D721Med (cell line): ENCODE measurements around the gene LILRB2.
"Not testable (repeated sequence)": the region's sequence is repeated elsewhere in the genome, so short reads cannot be mapped to it uniquely, and the experiment has no call there.

Experiments
- DNase-seq: peaks from one replicate; pipeline ENCODE4 v3.0.0; 2011; ENCODE audit warnings: low spot score; ENCODE audit not compliant: insufficient read length
- FAIRE-seq: peaks from 2 replicates; lab custom pipeline; 2011; peaks lifted over from hg19 to GRCh38; lab: Jason Lieb, UNC
- CTCF ChIP-seq: IDR thresholded peaks from 2 replicates; pipeline ENCODE4 v1.5.1; 2012; ENCODE audit warnings: mild to moderate bottlenecking, control low read depth; ENCODE audit not compliant: insufficient read depth; ENCODE audit errors: missing control alignments

The LILRB2 gene

GRCh38 chr19:54294539-54294938, 13.6 kb upstream of the LILRB2 start:
- DNase-seq (no peak), FAIRE-seq (no peak)
- no peak for TF ChIP-seq CTCF

DNA sequence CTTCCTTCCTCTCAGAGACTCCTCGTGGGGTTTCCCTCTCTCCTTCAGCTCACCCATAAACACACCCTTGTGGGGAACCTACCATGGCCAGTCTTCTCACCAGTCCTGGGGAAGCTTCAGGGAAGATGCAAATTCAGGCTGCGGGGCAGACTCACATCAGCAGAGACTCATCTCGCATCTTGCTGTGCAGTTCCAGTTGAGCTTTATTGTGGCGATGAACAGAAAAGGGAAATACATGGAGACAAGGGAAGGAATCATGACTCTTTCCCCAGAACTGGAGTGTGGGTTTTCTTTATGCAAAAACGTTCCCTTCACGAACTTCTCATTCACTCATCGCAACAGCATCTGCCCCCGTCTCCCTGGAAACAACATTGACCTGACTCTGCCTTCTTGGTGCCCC, 8.2 kb upstream of the LILRB2 start:
- not testable (repeated sequence) for DNase-seq, FAIRE-seq

DNA sequence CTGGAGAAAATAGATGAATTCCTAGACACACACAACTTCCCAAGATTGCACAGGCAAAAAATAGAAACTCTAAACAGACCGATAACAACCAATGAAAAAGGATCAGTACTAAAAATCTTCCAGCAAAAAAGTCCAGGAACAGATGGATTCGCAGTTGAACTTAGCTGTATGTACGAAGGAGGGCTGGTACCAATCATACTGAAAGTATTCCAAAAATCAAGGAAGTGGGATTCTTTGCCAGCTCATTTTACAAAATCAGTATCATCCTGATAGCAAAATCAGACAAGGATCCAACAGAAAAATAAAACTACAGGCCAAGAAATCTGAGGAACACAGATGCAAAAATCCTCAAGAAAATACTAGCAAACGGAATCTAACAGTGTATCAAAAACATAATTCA, 6.5 kb upstream of the LILRB2 start:
- no peak for TF ChIP-seq CTCF
- no peak for FAIRE-seq
- DNase-seq = no peak

DNA sequence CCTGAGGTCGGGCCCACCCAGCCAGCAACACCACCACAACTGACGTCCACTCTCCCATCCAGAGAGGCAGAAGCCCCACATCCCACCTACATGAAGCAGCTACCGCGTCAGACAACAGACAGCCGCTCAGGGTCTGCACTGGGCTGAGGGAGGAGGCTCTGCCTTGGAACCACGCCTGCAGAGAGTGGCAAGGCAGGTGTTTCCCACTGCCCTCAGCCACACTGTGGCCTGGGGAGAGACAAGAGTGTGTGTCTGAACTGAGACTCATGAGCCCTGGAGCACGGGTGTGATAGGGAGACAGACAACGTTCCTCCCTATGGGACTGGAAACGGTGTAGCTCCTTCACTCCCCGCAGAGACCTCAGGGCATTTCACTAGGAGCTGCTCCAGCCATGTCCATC, 5.4 kb upstream of the LILRB2 start:
- FAIRE-seq, DNase-seq: not testable (repeated sequence)

DNA sequence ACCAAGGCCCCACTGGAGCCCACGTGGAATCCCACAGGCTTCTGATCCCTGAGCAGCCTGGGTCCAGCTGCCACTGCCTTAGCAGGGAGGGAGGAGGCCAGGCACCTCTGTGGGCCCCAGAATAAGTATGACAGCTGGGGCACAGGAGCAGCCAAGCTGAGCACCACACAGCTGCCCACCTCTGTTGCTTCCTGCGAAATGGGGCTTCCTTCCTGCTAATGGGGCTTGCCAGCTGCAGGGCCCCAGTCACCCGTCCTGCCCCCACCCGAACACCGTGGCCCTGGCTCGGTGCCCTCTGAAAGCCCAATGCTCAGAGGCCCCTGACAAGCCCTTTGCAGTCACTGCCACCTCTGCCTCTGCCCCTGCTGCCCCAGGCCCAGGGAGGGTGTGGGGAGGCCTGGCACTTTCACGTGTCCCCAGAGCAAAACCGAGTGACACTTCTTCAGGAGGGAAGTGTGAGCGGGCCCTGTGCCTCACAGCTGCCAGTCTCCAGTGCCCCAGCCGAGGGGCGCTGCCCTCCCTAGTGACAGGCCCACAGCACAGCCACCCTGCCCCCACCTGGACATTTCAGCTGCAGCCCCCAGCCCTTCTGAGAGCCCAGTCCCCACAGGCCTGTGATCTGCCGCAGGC, 4.6 kb upstream of the LILRB2 start:
- not testable (repeated sequence) for DNase-seq, FAIRE-seq

DNA sequence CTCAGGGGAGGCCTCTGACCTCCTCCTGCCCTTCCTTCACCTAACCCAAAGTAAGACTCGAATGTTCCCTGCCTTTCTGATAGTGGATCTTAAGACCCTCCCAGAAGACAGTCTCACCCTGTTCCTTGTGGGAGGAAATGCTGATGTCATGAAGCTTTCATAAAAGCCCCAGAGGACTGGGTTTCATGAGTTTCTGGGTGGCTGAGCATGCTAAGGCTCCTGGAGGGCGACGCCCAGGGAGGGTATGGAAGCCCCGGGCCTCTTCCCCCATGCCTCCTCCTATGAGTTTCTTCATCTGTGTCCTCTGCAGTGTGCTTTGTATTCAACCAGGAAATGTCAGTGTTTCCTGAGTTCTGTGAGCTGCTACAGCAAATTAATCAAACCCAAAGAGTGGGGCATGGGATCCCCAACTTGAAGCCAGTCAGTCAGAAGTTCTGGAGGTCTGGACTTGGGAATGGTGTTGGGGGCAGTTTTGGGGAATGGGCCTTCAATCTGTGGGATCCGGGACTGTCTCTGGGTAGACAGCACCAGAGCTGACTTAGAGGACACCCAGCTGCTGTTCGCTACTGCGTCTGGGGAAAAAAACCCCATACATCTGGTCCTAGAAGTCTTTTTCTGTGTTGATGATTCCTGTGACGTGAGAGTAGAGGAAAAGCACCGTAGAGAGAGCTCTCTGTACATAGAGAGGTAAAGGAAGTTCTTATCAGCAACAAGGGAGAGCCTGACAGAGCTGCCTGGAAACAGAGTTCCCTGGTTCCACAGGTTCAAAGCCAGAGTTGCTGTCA, 2.0 kb upstream of the LILRB2 start:
- FAIRE-seq = no peak
- TF ChIP-seq CTCF = no peak
- no peak for DNase-seq

- FAIRE-seq, DNase-seq: not testable (repeated sequence)
These were observed 792 bp upstream of the LILRB2 start for GRCh38 chr19:54281729-54282075.

DNA sequence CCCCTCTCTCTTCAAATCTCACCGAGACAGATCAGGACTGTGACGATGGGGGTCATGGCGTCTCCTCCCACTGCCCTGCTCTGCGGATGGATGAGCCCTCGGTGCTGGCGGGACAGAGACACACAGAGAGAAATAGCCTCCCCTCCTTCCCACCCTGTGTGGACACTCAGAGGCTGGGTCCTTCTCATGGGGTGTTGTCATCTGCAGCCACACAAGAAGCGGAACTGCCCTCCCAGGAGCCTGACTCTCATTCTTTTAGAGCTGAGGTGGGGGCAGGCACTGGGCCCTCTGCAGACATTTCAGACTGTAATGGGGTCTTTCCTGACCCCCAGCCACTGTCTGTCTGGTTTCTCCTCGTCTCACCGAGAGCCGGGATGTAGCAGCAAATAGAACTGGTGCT, 469 bp downstream of the LILRB2 start:
- not testable (repeated sequence) for FAIRE-seq, DNase-seq

GRCh38 chr19:54280025-54280424, 885 bp downstream of the LILRB2 start:
- not testable (repeated sequence) for DNase-seq, FAIRE-seq

DNA sequence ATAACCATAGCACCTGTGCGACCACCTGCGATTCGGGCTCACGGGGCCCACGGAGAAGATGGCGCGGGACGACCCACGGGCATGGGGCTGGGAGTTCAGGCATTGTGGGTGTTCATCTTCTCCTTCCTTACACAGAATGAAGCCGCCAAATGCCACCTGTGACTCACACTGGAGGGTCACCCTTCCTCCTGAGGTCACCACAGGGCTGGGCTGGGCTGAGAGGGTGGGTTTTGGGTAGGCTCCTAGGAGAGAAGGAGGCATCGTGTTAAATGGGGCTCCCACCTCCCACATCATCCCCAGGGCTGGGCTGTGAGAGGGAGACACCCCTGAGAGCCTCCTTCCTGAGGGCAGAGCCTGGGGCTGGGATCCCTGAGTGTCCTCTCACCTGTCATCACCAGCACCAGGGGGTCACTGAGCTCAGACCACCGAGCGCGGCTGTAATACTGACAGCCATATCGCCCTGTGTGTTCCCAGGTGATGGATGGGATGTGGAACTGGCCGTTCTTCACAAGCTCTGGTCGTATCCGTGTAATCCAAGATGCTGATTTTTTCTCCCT, 1.4 kb downstream of the LILRB2 start:
- DNase-seq (no peak), FAIRE-seq (no peak)
- TF ChIP-seq CTCF = no peak

DNA sequence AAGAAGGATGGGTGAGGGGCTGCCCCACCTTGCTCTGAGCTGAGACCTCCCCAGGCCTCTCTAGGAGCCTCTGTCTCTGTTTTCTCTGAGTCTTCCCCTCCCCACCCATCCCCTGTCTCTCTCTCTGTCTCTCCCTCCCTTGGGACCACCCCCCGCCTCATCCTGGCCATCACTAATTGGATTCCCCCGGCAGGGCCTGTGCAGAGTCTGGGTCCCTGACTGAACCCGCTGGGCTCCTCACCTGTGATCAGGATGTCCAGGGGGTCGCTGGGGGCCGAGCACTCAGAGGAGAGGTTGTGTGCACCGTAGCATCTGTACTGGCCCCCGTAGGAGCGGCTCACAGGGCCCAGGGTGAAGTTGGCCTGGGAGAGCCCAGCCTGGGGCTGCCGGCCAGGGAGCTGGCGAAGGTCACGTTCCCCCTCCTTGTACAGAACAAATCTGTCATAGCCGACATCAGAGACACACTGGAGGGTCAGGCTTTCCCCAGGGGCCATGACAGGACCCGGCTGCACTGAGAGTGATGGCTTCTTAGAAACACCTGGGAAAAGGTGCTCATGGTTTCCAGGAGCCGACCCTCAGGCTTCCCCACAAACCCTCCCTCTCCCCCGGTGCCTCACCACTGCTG, 2.2 kb downstream of the LILRB2 start:
- not testable (repeated sequence) for FAIRE-seq, DNase-seq

DNA sequence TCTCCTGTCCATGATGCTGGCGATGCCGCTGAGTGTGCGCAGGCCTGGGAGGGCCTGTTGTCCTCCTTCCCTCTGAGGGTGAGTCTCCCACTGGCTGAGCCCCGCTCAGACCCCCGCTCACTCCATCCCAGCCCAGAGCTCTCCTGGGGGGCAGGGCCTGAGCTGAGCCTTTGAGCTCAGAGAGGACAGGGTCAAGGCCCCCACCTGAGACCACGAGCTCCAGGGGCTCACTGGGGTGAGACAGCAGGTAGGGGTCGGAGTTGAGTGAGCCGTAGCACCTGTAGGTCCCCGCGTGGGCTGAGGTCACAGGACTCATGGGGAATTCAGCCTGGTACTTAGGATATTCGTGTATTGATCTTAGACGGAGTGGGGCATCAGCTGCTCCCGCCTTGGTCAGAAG, 2.9 kb downstream of the LILRB2 start:
- not testable (repeated sequence) for FAIRE-seq, DNase-seq

DNA sequence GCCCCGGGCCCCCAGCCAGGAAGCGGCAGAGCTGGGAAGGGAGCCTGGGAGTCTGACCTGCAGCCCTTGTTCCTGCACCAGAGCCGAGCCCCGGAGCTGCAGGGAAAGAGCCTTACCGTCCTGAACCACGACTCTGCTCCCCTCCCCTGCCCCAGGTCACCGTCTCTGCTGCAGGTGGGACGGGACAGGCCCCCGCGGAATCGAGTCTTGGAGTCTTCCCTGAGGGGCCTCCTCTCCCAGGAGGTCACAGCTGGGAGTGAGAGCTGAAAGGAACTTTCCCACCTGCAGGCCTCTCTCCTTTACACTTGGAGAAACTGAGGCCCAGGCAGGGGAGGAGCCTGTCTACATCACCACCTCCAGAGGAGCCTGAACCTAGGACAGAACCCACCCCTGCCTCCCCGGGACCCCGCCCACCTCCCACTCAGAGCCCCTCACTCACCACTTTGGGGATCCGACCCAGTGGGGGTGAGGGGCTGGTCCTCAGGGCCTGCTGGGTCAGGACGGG, 3.7 kb downstream of the LILRB2 start:
- not testable (repeated sequence) for FAIRE-seq, DNase-seq
